Measurements from ENCODE around the gene PTCHD1.

The PTCHD1 gene

GRCh38 chrX:23366914-23367313 lies 32.3 kb downstream of the PTCHD1 start:
- H3K4me3 ChIP-seq (ENCODE audit: low read length) = no peak overlapping the region
- no peak overlapping the region for H3K9ac ChIP-seq (ENCODE audit: low read length)
- H3K4me1 ChIP-seq (ENCODE audit: control insufficient read depth, insufficient read depth, low read length) = no peaks in the 10 kb centered on the region
- no peaks in the 10 kb centered on the region for H3K36me3 ChIP-seq (ENCODE audit: control insufficient read depth, insufficient read depth, low read length)
- no peaks in the 10 kb centered on the region for H3K9me3 ChIP-seq (ENCODE audit: control insufficient read depth, low read length)
- no peaks in the 10 kb centered on the region for H3K27me3 ChIP-seq (ENCODE audit: control insufficient read depth, insufficient read depth, low read length)

DNA sequence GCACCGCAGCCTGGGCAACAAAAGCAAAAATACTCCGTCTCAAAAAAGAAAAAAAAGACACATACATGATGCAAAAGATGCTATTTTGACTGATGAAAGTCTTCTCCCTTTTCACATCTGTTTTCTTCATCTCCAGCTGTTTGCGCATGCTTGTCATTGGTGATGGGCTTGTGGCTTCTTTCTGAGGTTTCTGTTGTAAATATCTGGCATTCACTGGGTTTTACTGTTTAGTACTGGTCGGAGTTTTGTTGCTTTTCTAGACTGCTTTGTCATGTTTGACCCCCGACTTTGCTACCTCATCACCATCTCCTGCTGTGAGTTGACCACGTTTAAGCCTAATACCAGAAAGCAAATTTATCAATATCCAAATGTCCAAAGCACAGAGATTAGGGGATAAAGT lies 34.4 kb downstream of the PTCHD1 start:
- H3K4me3 ChIP-seq (ENCODE audit: low read length) = no peak overlapping the region
- no peaks in the 10 kb centered on the region for H3K4me1 ChIP-seq (ENCODE audit: control insufficient read depth, insufficient read depth, low read length)
- no peaks in the 10 kb centered on the region for H3K9me3 ChIP-seq (ENCODE audit: control insufficient read depth, low read length)
- H3K27me3 ChIP-seq (ENCODE audit: control insufficient read depth, insufficient read depth, low read length) = no peaks in the 10 kb centered on the region
- no peaks in the 10 kb centered on the region for H3K36me3 ChIP-seq (ENCODE audit: control insufficient read depth, insufficient read depth, low read length)
- no peak overlapping the region for H3K9ac ChIP-seq (ENCODE audit: low read length)

DNA sequence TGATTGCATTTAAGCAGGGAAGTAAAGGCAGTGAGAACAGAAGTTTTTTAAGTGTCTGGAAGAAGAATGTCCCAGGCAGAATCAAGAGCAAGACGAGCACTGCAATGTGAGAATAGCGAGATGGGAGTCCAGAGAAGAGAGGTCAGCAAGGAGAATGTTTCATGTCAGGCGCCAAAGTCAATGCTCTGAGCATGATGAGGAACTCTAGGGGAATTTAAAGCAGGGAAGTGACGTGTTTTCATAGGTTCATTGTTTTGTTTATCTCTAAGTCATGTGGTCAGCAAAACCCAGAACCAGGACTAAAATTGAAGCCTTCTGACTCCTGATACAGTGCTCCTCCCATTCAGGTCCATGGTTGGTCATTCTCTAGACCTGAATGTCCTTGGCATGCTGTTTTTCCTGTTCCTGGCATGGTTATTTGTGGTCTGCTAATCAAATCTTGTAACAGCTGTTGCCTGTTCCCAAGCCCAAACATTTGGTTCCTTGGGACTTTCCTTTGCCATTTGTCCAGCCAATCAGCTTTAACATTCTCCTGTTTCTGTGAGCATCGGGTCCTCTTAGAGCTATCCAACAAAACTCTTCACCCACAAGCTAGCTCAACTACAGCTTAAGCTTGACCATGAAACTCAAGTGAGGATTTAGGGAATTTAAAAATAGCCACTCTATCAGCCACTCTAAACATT lies 37.7 kb downstream of the PTCHD1 start:
- no peaks in the 10 kb centered on the region for H3K9me3 ChIP-seq (ENCODE audit: control insufficient read depth, low read length)
- H3K9ac ChIP-seq (ENCODE audit: low read length) = no peak overlapping the region
- H3K4me1 ChIP-seq (ENCODE audit: control insufficient read depth, insufficient read depth, low read length) = no peaks in the 10 kb centered on the region
- H3K27me3 ChIP-seq (ENCODE audit: control insufficient read depth, insufficient read depth, low read length) = no peaks in the 10 kb centered on the region
- H3K4me3 ChIP-seq (ENCODE audit: low read length) = no peak overlapping the region
- H3K36me3 ChIP-seq (ENCODE audit: control insufficient read depth, insufficient read depth, low read length) = no peaks in the 10 kb centered on the region

GRCh38 chrX:23373129-23373804 lies 38.6 kb downstream of the PTCHD1 start:
- no peak overlapping the region for H3K9ac ChIP-seq (ENCODE audit: low read length)
- H3K36me3 ChIP-seq (ENCODE audit: control insufficient read depth, insufficient read depth, low read length) = no peaks in the 10 kb centered on the region
- H3K27me3 ChIP-seq (ENCODE audit: control insufficient read depth, insufficient read depth, low read length) = no peaks in the 10 kb centered on the region
- H3K4me3 ChIP-seq (ENCODE audit: low read length) = no peak overlapping the region
- H3K4me1 ChIP-seq (ENCODE audit: control insufficient read depth, insufficient read depth, low read length) = no peaks in the 10 kb centered on the region
- no peaks in the 10 kb centered on the region for H3K9me3 ChIP-seq (ENCODE audit: control insufficient read depth, low read length)

GRCh38 chrX:23374291-23374690 lies 39.6 kb downstream of the PTCHD1 start:
- Histone ChIP-seq H3K27me3 (ENCODE audit: control insufficient read depth, insufficient read depth, low read length) (no peaks in the 10 kb centered on the region), H3K36me3 (ENCODE audit: control insufficient read depth, insufficient read depth, low read length) (no peaks in the 10 kb centered on the region), H3K9me3 (ENCODE audit: control insufficient read depth, low read length) (no peaks in the 10 kb centered on the region), H3K9ac (ENCODE audit: low read length) (no peak overlapping the region), H3K4me1 (ENCODE audit: control insufficient read depth, insufficient read depth, low read length) (no peaks in the 10 kb centered on the region), H3K4me3 (ENCODE audit: low read length) (no peak overlapping the region)

DNA sequence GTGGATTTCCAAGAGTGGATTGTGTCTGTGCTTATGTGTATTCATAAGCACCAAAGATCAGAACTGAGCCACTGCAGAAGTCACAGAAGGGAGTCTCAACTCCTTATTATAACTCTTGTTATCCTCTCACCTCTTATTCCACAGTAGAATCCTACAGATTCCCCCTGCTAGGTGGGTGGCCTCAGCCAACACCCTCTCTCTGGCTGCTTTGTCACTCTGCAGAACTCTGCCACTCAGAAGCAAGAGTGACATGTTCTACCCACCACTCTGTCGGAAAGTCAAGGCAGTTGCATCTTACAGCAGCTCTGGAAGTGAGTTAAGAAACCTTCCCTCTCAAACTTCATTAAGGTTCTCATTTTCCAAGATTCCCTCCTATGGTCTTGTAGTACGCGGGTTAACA lies 41.9 kb downstream of the PTCHD1 start:
- H3K27me3 ChIP-seq (ENCODE audit: control insufficient read depth, insufficient read depth, low read length) = no peaks in the 10 kb centered on the region
- H3K9ac ChIP-seq (ENCODE audit: low read length) = no peak overlapping the region
- no peak overlapping the region for H3K4me3 ChIP-seq (ENCODE audit: low read length)
- no peaks in the 10 kb centered on the region for H3K4me1 ChIP-seq (ENCODE audit: control insufficient read depth, insufficient read depth, low read length)
- no peaks in the 10 kb centered on the region for H3K9me3 ChIP-seq (ENCODE audit: control insufficient read depth, low read length)
- no peaks in the 10 kb centered on the region for H3K36me3 ChIP-seq (ENCODE audit: control insufficient read depth, insufficient read depth, low read length)

DNA sequence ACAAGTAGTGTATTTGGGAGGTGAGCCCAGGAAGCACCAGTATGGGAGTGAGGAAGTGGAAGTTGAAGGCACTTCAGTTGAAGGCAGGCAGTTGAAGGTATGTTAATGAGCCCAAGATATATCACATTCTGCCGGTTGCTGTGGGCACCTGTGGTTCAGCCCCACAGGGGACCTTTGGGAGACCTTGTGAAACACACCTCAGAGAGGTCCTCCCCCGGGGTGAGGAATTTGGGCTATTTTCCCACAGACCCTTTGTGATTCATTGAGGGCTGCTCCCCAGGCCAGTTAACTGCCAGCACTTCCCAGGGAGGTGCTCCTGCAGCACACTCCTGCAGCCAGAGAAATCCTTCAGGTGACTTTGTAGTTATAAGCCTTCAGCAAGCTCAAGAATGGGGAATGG lies 45.9 kb downstream of the PTCHD1 start:
- H3K27me3 ChIP-seq (ENCODE audit: control insufficient read depth, insufficient read depth, low read length) = no peaks in the 10 kb centered on the region
- no peaks in the 10 kb centered on the region for H3K36me3 ChIP-seq (ENCODE audit: control insufficient read depth, insufficient read depth, low read length)
- H3K4me1 ChIP-seq (ENCODE audit: control insufficient read depth, insufficient read depth, low read length) = no peaks in the 10 kb centered on the region
- no peaks in the 10 kb centered on the region for H3K9me3 ChIP-seq (ENCODE audit: control insufficient read depth, low read length)
- H3K9ac ChIP-seq (ENCODE audit: low read length) = no peak overlapping the region
- no peak overlapping the region for H3K4me3 ChIP-seq (ENCODE audit: low read length)

DNA sequence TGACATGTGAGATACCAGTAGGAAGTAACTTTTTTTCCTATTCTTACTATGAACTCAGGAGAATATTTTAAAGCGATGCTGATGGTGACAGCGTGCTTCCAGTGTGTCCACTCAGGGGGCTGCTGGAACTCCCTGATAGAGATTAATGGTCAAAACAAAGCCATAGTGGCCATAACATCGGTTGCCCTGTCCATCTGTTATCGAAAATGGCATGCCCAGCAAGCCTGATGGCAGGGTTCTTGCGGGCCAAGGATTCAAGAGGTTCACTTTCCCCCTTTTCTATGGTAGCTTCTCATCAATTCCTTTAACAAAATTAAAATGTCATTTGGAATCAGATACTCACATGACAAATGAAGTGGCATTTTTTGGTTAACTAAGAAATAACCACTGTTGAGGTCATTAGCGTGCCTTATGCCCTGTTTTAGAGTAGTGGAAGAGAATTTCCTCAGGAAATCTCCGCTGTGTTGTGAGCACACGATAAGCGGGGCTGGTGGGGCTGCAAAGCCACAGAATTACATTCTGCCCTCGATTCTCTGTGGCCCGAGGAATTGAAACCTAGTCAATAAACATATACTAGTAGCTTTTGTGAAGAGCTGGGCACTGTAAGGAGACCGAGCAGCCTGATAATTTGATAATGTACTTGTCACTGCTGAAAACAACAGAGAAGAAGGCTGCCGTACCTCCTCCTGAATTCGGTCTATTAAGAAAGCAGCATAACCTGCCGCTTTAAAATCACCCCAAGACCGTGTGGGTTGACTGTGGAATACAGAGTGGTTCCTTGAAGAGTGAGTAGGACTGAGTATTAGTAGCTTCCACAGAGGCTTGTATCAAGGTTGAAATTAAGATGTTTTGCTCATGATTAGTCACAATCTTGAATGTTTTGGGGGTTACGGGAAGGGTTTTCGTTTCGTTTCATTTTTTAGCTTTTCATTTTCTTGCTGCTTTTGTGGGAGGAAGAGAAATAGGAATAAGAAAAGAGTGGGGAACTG lies 46.7 kb downstream of the PTCHD1 start:
- Histone ChIP-seq H3K9ac (ENCODE audit: low read length) (no peak overlapping the region), H3K27me3 (ENCODE audit: control insufficient read depth, insufficient read depth, low read length) (no peaks in the 10 kb centered on the region), H3K4me1 (ENCODE audit: control insufficient read depth, insufficient read depth, low read length) (no peaks in the 10 kb centered on the region), H3K4me3 (ENCODE audit: low read length) (no peak overlapping the region), H3K36me3 (ENCODE audit: control insufficient read depth, insufficient read depth, low read length) (no peaks in the 10 kb centered on the region), H3K9me3 (ENCODE audit: control insufficient read depth, low read length) (no peaks in the 10 kb centered on the region)

GRCh38 chrX:23382572-23382971 lies 47.9 kb downstream of the PTCHD1 start:
- Histone ChIP-seq H3K27me3 (ENCODE audit: control insufficient read depth, insufficient read depth, low read length) (no peaks in the 10 kb centered on the region), H3K36me3 (ENCODE audit: control insufficient read depth, insufficient read depth, low read length) (no peaks in the 10 kb centered on the region), H3K9me3 (ENCODE audit: control insufficient read depth, low read length) (no peaks in the 10 kb centered on the region), H3K9ac (ENCODE audit: low read length) (no peak overlapping the region), H3K4me3 (ENCODE audit: low read length) (no peak overlapping the region), H3K4me1 (ENCODE audit: control insufficient read depth, insufficient read depth, low read length) (no peaks in the 10 kb centered on the region)

- Histone ChIP-seq H3K36me3 (ENCODE audit: control insufficient read depth, insufficient read depth, low read length) (no peaks in the 10 kb centered on the region), H3K9ac (ENCODE audit: low read length) (no peak overlapping the region), H3K4me3 (ENCODE audit: low read length) (no peak overlapping the region), H3K4me1 (ENCODE audit: control insufficient read depth, insufficient read depth, low read length) (no peaks in the 10 kb centered on the region), H3K27me3 (ENCODE audit: control insufficient read depth, insufficient read depth, low read length) (no peaks in the 10 kb centered on the region), H3K9me3 (ENCODE audit: control insufficient read depth, low read length) (no peaks in the 10 kb centered on the region)
Measured at GRCh38 chrX:23383411-23383810, 48.8 kb downstream of the PTCHD1 start.

DNA sequence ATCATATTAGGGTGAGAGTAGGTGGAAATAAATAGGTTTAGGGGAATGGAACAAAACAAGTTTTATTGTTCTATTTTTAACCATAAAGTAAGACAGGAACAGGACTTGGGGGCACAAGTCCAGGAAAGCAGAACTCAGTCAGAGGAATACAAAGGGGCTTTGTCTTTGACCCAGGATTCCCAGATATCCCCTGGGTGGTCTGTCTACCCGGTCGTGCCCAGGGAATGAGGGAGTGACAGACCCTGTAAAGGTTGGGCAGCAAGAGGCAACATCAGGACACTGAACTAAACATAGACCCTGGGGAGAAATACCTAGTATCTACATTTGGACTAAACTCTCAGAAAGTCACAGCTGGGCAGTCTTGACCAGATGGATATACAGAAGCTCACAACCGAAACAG lies 50.6 kb downstream of the PTCHD1 start:
- Histone ChIP-seq H3K27me3 (ENCODE audit: control insufficient read depth, insufficient read depth, low read length) (no peaks in the 10 kb centered on the region), H3K9ac (ENCODE audit: low read length) (no peak overlapping the region), H3K4me1 (ENCODE audit: control insufficient read depth, insufficient read depth, low read length) (no peaks in the 10 kb centered on the region), H3K9me3 (ENCODE audit: control insufficient read depth, low read length) (no peaks in the 10 kb centered on the region), H3K36me3 (ENCODE audit: control insufficient read depth, insufficient read depth, low read length) (no peaks in the 10 kb centered on the region), H3K4me3 (ENCODE audit: low read length) (no peak overlapping the region)

- no peaks in the 10 kb centered on the region for H3K4me1 ChIP-seq (ENCODE audit: control insufficient read depth, insufficient read depth, low read length)
- H3K4me3 ChIP-seq (ENCODE audit: low read length) = no peak overlapping the region
- H3K36me3 ChIP-seq (ENCODE audit: control insufficient read depth, insufficient read depth, low read length) = no peaks in the 10 kb centered on the region
- no peaks in the 10 kb centered on the region for H3K27me3 ChIP-seq (ENCODE audit: control insufficient read depth, insufficient read depth, low read length)
- no peaks in the 10 kb centered on the region for H3K9me3 ChIP-seq (ENCODE audit: control insufficient read depth, low read length)
- no peak overlapping the region for H3K9ac ChIP-seq (ENCODE audit: low read length)
Measured at GRCh38 chrX:23386260-23386659, 51.6 kb downstream of the PTCHD1 start.
